ENCODE data around the gene BAHCC1. TPM values are rescaled to one million over a fixed set of nuclear protein-coding genes. Genes with fewer than 3 reads are reported as not detected.
"Not testable (repeated sequence)": the region's sequence is repeated elsewhere in the genome, so short reads cannot be mapped to it uniquely, and the experiment has no call there.

Gene BAHCC1
- total RNA-seq, 2 experiments from 2014 or later: 0.23 to 0.64 TPM

DNA sequence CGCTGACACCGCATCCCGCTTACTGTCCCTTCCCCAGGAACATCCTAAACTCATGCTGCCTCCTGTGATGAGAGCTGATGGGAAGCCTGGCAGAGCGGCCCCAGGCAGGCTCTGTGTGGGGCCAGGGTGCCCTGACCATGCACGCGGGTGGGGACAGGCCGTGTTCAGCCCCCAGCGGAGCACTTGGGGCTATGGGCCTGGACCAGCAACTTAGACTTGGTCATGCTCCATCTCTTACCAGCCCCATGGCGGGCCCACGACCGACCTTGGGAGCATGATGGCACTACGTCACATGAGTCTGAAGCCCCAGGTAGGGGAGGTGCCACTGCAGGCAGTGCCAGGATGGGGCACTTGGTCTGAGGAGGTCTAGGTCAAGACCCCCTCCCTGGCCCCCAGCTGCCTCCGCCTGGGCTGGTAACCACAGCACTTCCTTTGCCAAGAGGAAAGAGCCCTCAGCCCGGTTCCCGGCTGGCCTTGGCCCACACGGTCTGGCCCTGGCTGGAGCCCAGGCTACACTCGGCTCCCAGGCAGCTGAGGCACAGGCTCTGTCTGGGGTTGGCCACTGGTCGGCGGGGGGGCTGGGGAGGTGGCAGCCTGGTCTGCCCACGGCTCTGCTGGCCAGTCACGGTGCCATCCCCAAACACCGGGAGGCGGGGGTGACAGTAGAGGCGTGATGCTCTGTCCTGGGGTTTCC, 25.7 kb downstream of the BAHCC1 start:
- Mint-ChIP-seq H3K27ac (no peak overlapping the region), H3K27me3 (no peaks in the 10 kb centered on the region), H3K4me1 (no peaks in the 10 kb centered on the region), H3K36me3 (no peaks in the 10 kb centered on the region), H3K4me3 (no peak overlapping the region), H3K9me3 (ENCODE audit: low read depth) (no peaks in the 10 kb centered on the region)
- DNase-seq: no peak
- no peak for ATAC-seq
- CTCF ChIA-PET: no interaction called here

DNA sequence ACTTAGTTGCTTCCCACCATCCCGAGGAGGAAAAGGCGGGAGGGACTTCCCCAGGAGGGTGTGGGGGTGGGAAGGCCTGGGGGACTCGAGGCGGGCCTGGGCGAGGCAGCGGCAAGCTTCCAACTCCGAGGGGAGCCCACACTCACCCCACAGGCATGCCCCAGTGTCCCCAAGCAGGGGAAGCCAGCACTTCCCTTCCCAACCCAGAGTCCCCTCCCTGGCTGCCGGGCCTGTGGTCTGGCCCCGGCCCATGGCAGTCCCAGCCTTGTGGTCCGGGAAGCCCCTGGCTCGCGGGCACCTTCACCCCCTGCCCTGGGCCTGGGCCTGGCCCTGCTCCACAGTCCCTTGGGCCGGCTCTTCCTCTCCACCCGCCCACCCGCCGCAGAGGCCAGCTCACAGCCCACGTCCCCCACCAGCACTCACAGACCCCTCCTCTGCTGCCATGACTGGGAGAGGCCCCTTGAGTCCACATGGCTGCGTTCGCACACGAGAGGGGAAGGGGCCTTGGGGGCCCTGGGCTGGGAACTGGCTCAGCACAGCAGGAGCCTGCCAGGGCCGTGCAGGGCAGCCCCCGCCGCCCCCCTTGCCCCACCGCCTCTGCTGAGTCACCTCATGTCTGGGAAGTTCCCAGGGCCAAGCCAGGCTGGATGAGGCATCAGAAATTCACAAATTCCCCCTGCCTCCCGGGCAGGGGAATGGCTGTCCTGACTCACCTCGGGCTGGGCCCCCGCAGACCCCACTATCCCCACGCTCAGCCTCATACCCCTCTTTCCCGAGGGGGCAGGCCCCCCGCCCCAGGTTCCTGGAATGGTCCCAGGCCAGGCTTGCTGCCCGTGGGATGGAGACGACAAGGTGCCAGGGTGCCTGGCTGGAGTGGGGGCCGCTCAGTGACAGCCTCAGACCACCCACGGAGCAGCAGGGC, 27.8 kb downstream of the BAHCC1 start:
- Mint-ChIP-seq H3K27me3 (peaks cover 11% of the 10 kb centered on the region), H3K27ac (no peak overlapping the region), H3K36me3 (no peaks in the 10 kb centered on the region), H3K9me3 (ENCODE audit: low read depth) (no peaks in the 10 kb centered on the region), H3K4me1 (peaks cover 2% of the 10 kb centered on the region), H3K4me3 (no peak overlapping the region)
- ATAC-seq: no peak
- DNase-seq: no peak
- CTCF ChIA-PET: no interaction called here

DNA sequence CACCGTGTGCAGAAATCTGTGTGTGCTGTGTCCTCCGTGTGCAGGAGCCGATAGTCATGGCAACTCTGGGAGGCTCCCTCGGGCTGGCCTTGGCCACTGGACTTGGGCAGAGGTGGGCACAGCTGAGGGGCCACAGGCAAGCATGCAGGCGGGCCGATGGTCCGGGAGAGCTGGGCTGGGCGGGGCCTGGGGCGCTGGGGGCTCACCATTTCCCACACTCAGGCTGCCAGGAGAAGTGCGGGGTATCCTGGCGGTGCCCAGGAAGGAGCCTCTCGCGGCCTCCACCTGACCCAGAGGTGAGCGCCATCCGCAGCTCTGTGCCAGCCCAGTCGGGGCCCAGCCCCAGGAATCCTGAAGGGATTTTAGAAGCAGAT, 28.4 kb downstream of the BAHCC1 start:
- ATAC-seq: no peak
- peaks cover 2% of the 10 kb centered on the region for H3K4me1 Mint-ChIP-seq
- H3K36me3 Mint-ChIP-seq: no peaks in the 10 kb centered on the region
- H3K9me3 Mint-ChIP-seq (ENCODE audit: low read depth): no peaks in the 10 kb centered on the region
- no peak for DNase-seq
- H3K27ac Mint-ChIP-seq: no peak overlapping the region
- H3K27me3 Mint-ChIP-seq: peaks cover 15% of the 10 kb centered on the region
- CTCF ChIA-PET: no interaction called here
- no peak overlapping the region for H3K4me3 Mint-ChIP-seq

DNA sequence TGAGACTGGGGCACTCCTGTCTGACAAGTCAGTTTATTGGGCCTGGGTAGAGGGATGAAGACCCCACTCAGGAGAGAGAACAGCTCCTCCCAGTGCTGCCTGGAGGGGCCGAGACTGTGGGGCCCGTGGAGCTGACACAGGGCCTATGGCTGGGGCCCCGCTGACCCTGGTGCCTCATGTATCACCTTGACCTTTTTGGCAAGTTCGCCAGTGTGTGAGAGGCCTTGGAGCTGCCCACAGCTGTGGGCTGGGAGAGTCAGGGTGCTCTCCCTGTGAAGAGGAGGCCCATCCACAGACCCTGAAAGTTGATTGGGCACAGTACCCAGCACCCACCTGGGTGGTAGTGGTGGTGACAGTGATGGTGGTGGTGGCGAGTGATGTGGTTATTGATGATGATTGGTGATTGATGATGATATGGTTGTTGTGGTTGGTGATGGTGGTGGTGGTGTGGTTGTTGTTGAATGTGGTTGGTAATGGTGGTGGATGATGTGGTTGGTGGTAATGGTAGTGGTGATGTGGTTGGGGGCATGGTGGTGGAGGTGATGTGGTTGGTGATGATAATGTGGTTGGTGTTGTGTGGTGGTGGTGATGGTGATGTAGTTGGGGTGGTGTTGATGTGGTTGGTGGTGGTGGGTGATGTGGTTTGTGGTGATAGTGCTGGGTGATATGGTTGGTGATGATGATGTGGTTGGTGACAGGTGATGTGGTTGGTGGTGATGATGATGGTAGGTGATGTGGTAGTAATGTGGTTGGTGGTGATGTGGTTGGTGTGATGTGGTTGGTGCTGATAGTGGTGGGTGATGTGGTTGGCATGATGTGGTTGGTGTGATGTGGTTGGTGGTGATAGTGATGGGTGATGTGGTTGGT, 29.1 kb downstream of the BAHCC1 start:
- no peak overlapping the region for H3K27ac Mint-ChIP-seq
- peaks cover 4% of the 10 kb centered on the region for H3K4me1 Mint-ChIP-seq
- H3K4me3 Mint-ChIP-seq: no peak overlapping the region
- ATAC-seq (no peak), DNase-seq (no peak)
- H3K9me3 Mint-ChIP-seq (ENCODE audit: low read depth): no peaks in the 10 kb centered on the region
- H3K27me3 Mint-ChIP-seq: peaks cover 20% of the 10 kb centered on the region
- no peaks in the 10 kb centered on the region for H3K36me3 Mint-ChIP-seq
- CTCF ChIA-PET: no interaction called here

DNA sequence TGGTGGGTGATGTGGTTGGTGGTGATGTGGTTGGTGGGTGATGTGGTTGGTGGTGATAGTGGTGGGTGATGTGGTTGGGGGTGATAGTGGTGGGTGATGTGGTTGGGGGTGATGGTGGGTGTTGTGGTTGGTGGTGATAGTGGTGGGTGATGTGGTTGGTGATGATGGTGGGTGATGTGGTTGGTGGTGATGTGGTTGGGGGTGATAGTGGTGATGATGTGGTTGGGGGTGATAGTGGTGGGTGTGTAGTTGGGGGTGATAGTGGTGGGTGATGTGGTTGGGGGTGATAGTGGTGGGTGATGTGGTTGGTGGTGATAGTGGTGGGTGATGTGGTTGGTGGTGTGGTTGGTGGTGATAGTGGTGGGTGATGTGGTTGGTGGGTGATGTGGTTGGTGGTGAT, 29.8 kb downstream of the BAHCC1 start:
- DNase-seq; H3K36me3 Mint-ChIP-seq; H3K4me1 Mint-ChIP-seq; ATAC-seq; CTCF ChIA-PET; H3K4me3 Mint-ChIP-seq; H3K9me3 Mint-ChIP-seq (ENCODE audit: low read depth); H3K27ac Mint-ChIP-seq: not testable (repeated sequence)
- peaks cover 20% of the 10 kb centered on the region for H3K27me3 Mint-ChIP-seq

DNA sequence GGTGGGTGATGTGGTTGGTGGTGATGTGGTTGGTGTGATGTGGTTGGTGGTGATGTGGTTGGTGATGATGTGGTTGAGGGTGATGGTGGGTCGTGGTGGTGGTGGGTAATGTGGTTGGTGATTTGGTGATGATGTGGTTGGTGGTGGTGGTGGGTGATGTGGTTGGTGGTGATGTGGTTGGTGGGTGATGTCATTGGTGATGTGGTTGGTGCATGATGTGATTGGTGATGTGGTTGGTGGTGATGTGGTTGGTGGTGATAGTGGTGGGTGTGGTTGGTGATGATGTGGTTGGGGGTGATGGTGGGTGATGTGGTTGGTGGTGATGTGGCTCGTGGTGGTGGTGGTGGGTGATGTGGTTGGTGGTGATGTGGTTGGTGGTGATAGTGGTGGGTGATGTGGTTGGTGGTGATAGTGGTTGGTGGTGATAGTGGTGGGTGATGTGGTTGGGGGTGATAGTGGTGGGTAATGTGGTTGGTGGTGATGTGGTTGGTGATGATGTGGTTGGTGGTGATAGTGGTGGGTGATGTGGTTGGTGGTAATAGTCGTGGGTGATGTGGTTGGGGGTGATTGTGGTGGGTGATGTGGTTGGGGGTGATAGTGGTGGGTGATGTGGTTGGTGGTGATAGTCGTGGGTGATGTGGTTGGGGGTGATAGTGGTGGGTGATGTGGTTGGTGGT, 30.6 kb downstream of the BAHCC1 start:
- ATAC-seq, DNase-seq, H3K4me1 Mint-ChIP-seq: not testable (repeated sequence)

DNA sequence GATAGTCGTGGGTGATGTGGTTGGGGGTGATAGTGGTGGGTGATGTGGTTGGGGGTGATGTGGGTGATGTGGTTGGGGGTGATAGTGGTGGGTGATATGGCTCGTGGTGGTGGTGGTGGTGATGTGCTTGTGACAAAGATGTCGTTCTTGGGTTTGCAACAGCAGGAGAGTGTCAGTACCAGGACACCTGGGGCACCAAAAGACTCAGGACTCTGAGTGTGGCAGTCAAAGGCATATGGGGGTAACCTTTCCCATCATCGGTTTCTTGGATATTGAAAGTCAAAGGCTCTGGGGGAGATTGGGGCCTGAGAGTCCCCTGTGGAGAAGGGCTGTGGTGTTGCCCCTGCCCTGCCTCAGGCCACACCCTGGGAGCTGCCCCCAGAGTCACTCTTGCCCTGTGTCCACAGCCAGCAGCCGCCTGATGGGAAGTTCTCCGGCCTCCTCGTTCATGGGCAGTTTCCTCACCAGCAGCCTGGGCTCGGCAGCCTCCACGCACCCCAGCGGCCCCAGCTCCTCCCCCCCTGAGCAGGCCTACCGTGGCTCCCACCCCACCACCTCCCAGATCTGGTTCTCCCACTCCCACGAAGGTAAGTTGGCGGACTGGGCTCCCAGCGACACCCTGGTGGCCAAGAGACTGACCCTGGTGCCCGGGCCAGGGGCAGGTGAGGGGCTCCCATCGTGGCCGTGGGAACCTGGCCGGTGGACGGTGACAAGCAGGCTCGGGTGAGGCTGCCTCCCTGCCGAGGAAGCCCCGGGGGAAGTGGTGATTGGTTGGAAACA, 31.3 kb downstream of the BAHCC1 start:
- Mint-ChIP-seq H3K27me3 (peaks cover 22% of the 10 kb centered on the region), H3K36me3 (no peaks in the 10 kb centered on the region), H3K9me3 (ENCODE audit: low read depth) (no peaks in the 10 kb centered on the region), H3K4me1 (peaks cover 4% of the 10 kb centered on the region), H3K27ac (no peak overlapping the region), H3K4me3 (no peak overlapping the region)
- DNase-seq: no peak
- CTCF ChIA-PET: no interaction called here
- no peak for ATAC-seq

More for the DNA sequence above, 30.6 kb downstream of the BAHCC1 start:
- CTCF ChIA-PET; H3K9me3 Mint-ChIP-seq (ENCODE audit: low read depth); H3K36me3 Mint-ChIP-seq; H3K27ac Mint-ChIP-seq; H3K4me3 Mint-ChIP-seq: not testable (repeated sequence)
- H3K27me3 Mint-ChIP-seq: peaks cover 22% of the 10 kb centered on the region

DNA sequence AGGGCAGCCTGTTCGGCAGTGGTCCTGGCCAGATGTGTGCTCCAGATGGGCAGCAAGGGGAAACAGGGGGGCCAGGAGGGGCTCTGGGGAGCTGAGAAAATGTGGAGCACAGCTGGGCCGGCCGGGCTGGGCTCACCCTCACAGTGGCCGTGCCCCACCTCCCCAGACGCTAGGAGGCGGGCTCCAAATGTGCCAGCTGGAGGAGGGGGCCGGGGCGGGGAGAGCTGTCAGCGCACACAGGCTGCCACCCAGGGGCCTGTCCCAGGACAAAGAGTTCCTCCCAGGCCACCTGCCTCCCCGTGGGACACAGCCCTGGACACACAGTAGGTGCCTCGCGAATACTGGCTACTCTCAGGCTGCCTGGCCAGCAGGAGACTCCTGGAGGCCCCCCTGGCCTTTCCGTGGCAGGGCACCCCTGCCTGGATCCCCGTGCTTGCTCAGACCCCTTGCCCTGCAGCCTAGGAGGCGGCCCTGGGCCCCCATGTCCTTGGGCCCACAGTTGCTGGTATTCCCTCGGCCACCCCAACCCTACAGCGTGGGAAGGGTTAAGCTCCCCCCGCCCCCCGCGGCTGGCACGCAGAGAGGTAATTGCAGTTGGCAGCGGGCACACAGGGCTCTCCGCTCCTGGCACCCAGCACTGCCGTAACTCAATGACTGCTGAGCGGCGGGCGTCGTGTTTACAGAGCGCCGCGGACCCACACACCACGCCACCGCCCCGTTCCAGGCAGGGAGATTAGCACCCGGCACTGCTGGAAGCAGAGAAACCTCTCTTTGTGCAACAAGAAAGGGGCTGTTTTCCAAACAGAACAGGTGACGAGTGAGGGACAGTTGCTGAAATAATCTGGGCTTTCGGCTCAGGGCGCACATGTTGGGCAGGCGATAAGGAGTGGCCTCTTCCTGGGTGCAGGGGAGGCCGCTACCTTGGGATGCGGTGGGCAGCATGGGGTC, 32.2 kb downstream of the BAHCC1 start:
- CTCF ChIA-PET: no interaction called here
- Mint-ChIP-seq H3K27me3 (peaks cover 22% of the 10 kb centered on the region), H3K36me3 (no peaks in the 10 kb centered on the region), H3K27ac (no peak overlapping the region), H3K4me3 (no peak overlapping the region), H3K4me1 (peaks cover 4% of the 10 kb centered on the region), H3K9me3 (ENCODE audit: low read depth) (no peaks in the 10 kb centered on the region)
- no peak for DNase-seq
- ATAC-seq: no peak

DNA sequence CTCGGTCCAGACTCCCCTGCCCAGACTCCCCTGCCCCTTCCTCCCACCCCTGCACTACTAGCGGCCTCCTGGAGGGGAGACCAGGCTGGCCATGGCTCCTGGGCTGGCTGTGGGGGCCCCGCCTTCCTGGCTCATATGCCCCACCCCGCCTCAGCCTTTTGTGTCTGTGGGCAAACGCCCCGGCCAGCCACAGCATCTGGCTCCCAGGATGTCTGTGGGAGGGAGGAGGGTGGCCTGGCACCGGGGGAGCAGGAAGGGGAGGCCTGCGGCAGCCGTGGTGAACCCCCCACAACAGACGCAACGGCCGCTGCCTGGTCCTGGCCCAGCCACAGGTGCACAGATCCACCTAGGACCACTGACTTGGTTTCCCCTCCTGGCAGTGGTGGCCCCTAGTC, 32.9 kb downstream of the BAHCC1 start:
- no peaks in the 10 kb centered on the region for H3K9me3 Mint-ChIP-seq (ENCODE audit: low read depth)
- CTCF ChIA-PET: no interaction called here
- H3K36me3 Mint-ChIP-seq: no peaks in the 10 kb centered on the region
- peaks cover 4% of the 10 kb centered on the region for H3K4me1 Mint-ChIP-seq
- H3K27me3 Mint-ChIP-seq: peaks cover 22% of the 10 kb centered on the region
- no peak overlapping the region for H3K4me3 Mint-ChIP-seq
- no peak for DNase-seq
- ATAC-seq: no peak
- no peak overlapping the region for H3K27ac Mint-ChIP-seq

DNA sequence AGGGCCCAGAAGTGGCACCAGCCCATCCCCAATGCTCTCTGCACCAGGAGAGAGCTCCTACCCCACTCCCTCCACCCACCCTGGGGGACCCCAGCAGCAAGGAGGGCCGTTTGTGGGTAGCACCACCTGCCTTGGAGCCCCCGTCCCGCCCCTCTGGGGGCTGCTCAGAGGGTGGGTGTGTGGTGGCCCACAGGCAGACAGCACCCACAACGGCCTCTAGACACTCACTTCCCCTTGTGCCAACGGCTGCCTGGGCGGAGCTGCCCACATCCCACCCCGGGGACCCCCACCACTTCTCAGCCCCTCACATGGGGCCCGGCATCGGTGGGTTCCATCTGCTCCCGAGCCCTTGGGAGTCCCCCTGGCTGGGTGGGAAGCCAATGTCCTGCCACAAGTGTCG, 33.3 kb downstream of the BAHCC1 start:
- H3K36me3 Mint-ChIP-seq: no peaks in the 10 kb centered on the region
- no peak overlapping the region for H3K4me3 Mint-ChIP-seq
- peaks cover 4% of the 10 kb centered on the region for H3K4me1 Mint-ChIP-seq
- no peaks in the 10 kb centered on the region for H3K9me3 Mint-ChIP-seq (ENCODE audit: low read depth)
- H3K27ac Mint-ChIP-seq: no peak overlapping the region
- DNase-seq: no peak
- CTCF ChIA-PET: no interaction called here
- peaks cover 22% of the 10 kb centered on the region for H3K27me3 Mint-ChIP-seq
- ATAC-seq: no peak

DNA sequence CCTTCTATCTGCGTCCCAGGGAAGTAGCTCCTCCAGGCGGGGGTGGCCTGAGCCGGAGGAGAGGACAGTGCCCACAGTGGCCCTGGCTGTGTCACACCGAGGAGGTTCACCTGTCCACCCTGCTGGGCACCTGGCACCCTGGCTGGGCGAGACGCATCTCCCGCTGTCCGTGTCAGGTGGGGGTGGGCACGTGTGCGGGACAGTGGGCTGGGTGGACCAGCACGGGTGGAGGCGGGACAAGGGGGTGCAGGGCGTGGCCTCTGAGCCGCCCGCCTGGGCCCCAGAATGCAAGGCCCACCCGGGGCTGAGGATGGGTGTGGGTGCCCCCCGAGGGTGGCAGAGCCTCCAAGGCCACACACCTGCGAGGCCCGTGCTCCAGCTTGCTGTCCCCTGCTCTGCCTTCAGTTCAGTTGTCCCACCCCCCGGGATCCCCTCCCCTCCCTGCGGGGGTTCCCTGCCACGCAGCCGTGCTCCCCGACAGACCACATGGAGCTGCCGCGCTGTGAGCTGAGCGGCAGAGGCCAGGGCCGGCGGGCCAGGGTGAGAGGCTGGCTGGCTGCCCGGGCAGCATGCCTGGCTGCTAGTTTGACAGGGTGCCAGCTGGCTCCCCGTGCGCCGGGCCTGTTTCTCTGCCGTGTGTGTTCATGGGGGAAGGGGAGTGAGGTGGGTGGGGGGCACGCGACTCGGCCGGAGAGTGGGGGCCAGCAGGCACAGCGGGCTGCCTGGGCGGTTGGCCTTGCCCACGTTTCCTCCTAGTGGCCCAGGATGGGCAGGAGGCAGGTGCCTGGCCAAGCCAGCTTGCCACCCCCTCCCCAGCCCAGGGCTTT, 33.9 kb downstream of the BAHCC1 start:
- H3K4me1 Mint-ChIP-seq: peaks cover 4% of the 10 kb centered on the region
- H3K27ac Mint-ChIP-seq: no peak overlapping the region
- peaks cover 22% of the 10 kb centered on the region for H3K27me3 Mint-ChIP-seq
- ATAC-seq (no peak), DNase-seq (no peak)
- H3K9me3 Mint-ChIP-seq (ENCODE audit: low read depth): no peaks in the 10 kb centered on the region
- no peaks in the 10 kb centered on the region for H3K36me3 Mint-ChIP-seq
- no peak overlapping the region for H3K4me3 Mint-ChIP-seq
- CTCF ChIA-PET: interaction anchor here (1.2 kb wide), 2 partner anchors 28 to 56 kb away, joined by 4 read pairs; no protein-coding TSS in a partner anchor
